Measurements from ENCODE around the gene PDZD7. TPM values are rescaled to one million over a fixed set of nuclear protein-coding genes. Genes with fewer than 3 reads are reported as not detected.
A peak's percentile ranks its signal among the peaks of the same experiment; 100 is the strongest.

PDZD7 gene
- total RNA-seq, 4 donors from 2014 or later = under 0.01 to 0.75 (median 0.39) TPM

DNA sequence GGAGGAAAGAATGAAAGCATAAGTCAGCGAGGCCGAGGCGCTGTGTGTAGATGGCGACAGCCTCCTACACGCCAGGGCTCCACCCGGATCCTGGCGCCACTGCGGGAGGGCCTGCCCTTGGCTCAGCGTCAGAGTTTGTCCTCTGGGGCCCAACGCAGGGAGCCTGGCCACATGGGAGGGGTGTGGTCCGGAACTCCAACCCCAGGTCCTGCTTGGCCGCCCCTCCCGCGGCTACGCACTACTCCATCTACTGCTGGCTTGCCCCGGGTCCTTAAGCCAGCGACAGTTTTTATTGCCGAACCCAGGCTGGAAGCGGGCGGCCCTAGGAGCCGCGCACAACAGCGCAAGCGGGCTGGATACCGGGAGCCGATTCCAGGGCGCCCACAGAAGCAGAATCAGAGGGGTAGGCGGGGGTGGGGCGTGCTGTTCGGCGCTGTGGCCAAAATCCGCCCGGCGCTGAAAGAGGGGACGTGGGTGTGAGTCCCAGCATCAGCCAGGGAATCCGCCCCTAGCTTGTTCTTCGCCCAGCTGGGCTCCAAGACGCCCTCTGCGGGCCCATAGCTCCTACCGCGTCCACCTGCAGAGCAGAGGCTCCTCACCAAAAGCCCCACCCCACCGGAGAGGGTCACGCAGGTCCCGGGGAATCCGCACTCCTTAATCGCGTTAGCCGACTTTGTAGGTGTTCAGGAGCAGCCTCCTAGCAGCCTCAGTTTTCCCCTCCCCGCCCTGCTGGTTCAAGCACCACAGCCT is 35.4 kb upstream of the PDZD7 start:
- Histone ChIP-seq H3K4me1 (peaks cover 42 to 62% (median 54%) of the 10 kb centered on the region in 4 donors), H3K27ac (replicated peaks in 1 of 4) (peak overlapping the region; percentile 48 to 72 (median 57)), H3K36me3 (no peaks in the 10 kb centered on the region), H3K9me3 (no peaks in the 10 kb centered on the region), H3K4me3 (peak overlapping the region; percentile 53 to 66 (median 56)), H3K27me3 (peaks cover 0 to 61% (median 35%) of the 10 kb centered on the region in 4 donors)
- WGBS = 14% methylated on average over 33 of the region's 49 CpGs
- no peak for DNase-seq (ENCODE audit: extremely low spot score)
- intact Hi-C loops (cut with DNase I) = no loop called here
- TF ChIP-seq POLR2AphosphoS5 (IDR thresholded peaks at IDR 0.05) (peak in 1 of 2 donors; percentile 38), POLR2A (IDR thresholded peaks at IDR 0.05; ENCODE audit: low read depth) (no peak), EP300 (IDR thresholded peaks at IDR 0.05) (no peak)
- TF ChIP-seq, protein P1, sequence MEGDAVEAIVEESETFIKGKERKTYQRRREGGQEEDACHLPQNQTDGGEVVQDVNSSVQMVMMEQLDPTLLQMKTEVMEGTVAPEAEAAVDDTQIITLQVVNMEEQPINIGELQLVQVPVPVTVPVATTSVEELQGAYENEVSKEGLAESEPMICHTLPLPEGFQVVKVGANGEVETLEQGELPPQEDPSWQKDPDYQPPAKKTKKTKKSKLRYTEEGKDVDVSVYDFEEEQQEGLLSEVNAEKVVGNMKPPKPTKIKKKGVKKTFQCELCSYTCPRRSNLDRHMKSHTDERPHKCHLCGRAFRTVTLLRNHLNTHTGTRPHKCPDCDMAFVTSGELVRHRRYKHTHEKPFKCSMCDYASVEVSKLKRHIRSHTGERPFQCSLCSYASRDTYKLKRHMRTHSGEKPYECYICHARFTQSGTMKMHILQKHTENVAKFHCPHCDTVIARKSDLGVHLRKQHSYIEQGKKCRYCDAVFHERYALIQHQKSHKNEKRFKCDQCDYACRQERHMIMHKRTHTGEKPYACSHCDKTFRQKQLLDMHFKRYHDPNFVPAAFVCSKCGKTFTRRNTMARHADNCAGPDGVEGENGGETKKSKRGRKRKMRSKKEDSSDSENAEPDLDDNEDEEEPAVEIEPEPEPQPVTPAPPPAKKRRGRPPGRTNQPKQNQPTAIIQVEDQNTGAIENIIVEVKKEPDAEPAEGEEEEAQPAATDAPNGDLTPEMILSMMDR (IDR thresholded peaks at IDR 0.05) = peak; percentile 19 to 49 (median 29)

GRCh38 chr10:101065481-101066145 is 34.7 kb upstream of the PDZD7 start:
- WGBS = 83% methylated on average over 3 of the region's 3 CpGs
- no peak for TF ChIP-seq POLR2A (IDR thresholded peaks at IDR 0.05; ENCODE audit: low read depth)
- no peak for TF ChIP-seq POLR2AphosphoS5 (IDR thresholded peaks at IDR 0.05)
- no peak for TF ChIP-seq EP300 (IDR thresholded peaks at IDR 0.05)
- TF ChIP-seq, protein P1 (IDR thresholded peaks at IDR 0.05) = no peak
- intact Hi-C loops (cut with DNase I) = no loop called here
- Histone ChIP-seq H3K9me3 (no peaks in the 10 kb centered on the region), H3K4me1 (peaks cover 46 to 66% (median 57%) of the 10 kb centered on the region in 4 donors), H3K4me3 (peak overlapping the region; percentile 53 to 66 (median 56)), H3K36me3 (no peaks in the 10 kb centered on the region), H3K27me3 (peaks cover 0 to 58% (median 35%) of the 10 kb centered on the region in 4 donors), H3K27ac (replicated peaks in 1 of 4) (peak overlapping the region; percentile 48 to 72 (median 57))
- DNase-seq (ENCODE audit: extremely low spot score) = no peak

GRCh38 chr10:101064415-101065030 is 33.6 kb upstream of the PDZD7 start:
- H3K4me3 ChIP-seq = no peak overlapping the region
- no peaks in the 10 kb centered on the region for H3K36me3 ChIP-seq
- intact Hi-C loops (cut with DNase I) = no loop called here
- no peak overlapping the region for H3K27ac ChIP-seq (replicated peaks in 1 of 4)
- no peaks in the 10 kb centered on the region for H3K9me3 ChIP-seq
- WGBS = 76% methylated on average over 8 of the region's 9 CpGs
- no peak for DNase-seq (ENCODE audit: extremely low spot score)
- peaks cover 0 to 58% (median 35%) of the 10 kb centered on the region in 4 donors for H3K27me3 ChIP-seq
- H3K4me1 ChIP-seq = peaks cover 50 to 73% (median 66%) of the 10 kb centered on the region in 4 donors
- TF ChIP-seq EP300 (IDR thresholded peaks at IDR 0.05) = no peak
- TF ChIP-seq, protein P1 (IDR thresholded peaks at IDR 0.05) = no peak
- no peak for TF ChIP-seq POLR2AphosphoS5 (IDR thresholded peaks at IDR 0.05)
- no peak for TF ChIP-seq POLR2A (IDR thresholded peaks at IDR 0.05; ENCODE audit: low read depth)

DNA sequence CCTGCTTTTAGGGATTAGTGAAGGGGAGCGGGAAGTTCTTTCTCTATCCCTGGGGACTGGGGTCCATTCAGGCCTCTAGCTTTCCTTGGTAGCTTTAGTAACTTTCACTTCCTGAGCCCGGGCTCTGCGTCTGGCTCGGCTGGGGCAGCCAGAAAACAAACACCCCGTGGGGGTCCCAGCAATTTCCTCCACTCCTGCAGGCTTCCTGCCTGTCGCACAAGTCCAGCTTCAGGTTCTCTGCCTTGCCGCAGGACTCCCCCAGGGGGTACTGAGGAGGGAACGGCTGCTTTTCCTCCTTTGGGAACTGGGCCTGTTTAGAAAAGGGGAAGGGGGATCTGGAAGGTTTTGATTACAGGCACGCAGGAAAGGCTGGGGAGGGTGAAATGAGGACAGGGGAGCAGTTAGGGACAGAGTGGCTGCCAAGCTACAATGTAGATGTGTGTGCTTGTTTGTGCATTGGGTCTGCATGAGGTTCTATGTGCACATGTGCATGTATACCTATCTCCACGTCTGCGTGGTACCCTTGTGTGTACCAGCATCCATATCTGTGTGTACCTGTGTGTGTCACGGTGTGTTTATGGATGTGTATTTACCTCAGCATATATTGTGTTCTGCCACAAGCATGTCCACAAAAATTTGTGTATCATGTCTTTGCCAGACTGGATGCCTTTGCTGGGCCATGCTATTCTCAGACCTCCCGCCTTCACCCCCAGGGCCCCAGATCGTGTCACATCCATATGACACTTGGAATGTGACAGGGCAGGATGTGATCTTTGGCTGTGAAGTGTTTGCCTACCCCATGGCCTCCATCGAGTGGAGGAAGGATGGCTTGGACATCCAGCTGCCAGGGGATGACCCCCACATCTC is 32.9 kb upstream of the PDZD7 start:
- no peak for DNase-seq (ENCODE audit: extremely low spot score)
- 53% methylated on average over 14 of the region's 15 CpGs for WGBS
- H3K4me1 ChIP-seq = peaks cover 50 to 73% (median 66%) of the 10 kb centered on the region in 4 donors
- no peaks in the 10 kb centered on the region for H3K36me3 ChIP-seq
- no peak for TF ChIP-seq EP300 (IDR thresholded peaks at IDR 0.05)
- TF ChIP-seq, protein P1 (IDR thresholded peaks at IDR 0.05) = no peak
- TF ChIP-seq POLR2A (IDR thresholded peaks at IDR 0.05; ENCODE audit: low read depth) = no peak
- no peak for TF ChIP-seq POLR2AphosphoS5 (IDR thresholded peaks at IDR 0.05)
- H3K9me3 ChIP-seq = no peaks in the 10 kb centered on the region
- peaks cover 0 to 58% (median 35%) of the 10 kb centered on the region in 4 donors for H3K27me3 ChIP-seq
- intact Hi-C loops (cut with DNase I) = no loop called here
- H3K4me3 ChIP-seq = peak overlapping the region in 1 of 4 donors; percentile 82
- no peak overlapping the region for H3K27ac ChIP-seq (replicated peaks in 1 of 4)

Data from esophagus muscularis mucosa (tissue), 4 donors.